ENCODE data around the gene LPAR3. TPM values are rescaled to one million over a fixed set of nuclear protein-coding genes. Genes with fewer than 3 reads are reported as not detected.
A peak's percentile ranks its signal among the peaks of the same experiment; 100 is the strongest.

LPAR3 gene
- total RNA-seq, 8 experiments from 2014 or later = 0.11 to 0.76 (median 0.45) TPM; not detected in 2

- ATAC-seq (replicated peaks in 6 of 8) = no peak
- Histone ChIP-seq H3K4me1 (replicated peaks in 1 of 2) (no peaks in the 10 kb centered on the region), H3K4me3 (no peak overlapping the region), H3K27ac (no peak overlapping the region)
- in situ Hi-C loops (cut with MboI; ENCODE audit: low pct_unique_long_range_greater_than_20kb in 2 of 9, low sequenced_read_pairs in 9 of 9, unreplicated experiment in 9 of 9) = no loop called here
- WGBS, 10 experiments = 33 to 94% (median 79%) methylated on average over 1 to 3 of the region's 3 CpGs
Measured at GRCh38 chr1:84827976-84828375, 65.0 kb downstream of the LPAR3 start.

- Histone ChIP-seq H3K4me1 (replicated peaks in 1 of 2) (no peaks in the 10 kb centered on the region), H3K27ac (no peak overlapping the region), H3K4me3 (no peak overlapping the region)
- peak in 1 of 8 experiments; percentile 58 for ATAC-seq (replicated peaks in 6 of 8)
- in situ Hi-C loops (cut with MboI; ENCODE audit: low pct_unique_long_range_greater_than_20kb in 2 of 9, low sequenced_read_pairs in 9 of 9, unreplicated experiment in 9 of 9) = no loop called here
- 0 to 100% (median 50%) methylated on average over 1 to 3 of the region's 3 CpGs; no CpG with 5 or more reads in 3 of the 10 experiments for WGBS, 10 experiments
Measured at GRCh38 chr1:84827555-84827954, 65.5 kb downstream of the LPAR3 start.

- WGBS, 10 experiments = 64 to 100% (median 91%) methylated on average over 1 to 3 of the region's 3 CpGs; no CpG with 5 or more reads in 2 of the 10 experiments
- no peak for ATAC-seq (replicated peaks in 6 of 8)
- in situ Hi-C loops (cut with MboI; ENCODE audit: low pct_unique_long_range_greater_than_20kb in 2 of 9, low sequenced_read_pairs in 9 of 9, unreplicated experiment in 9 of 9) = no loop called here
Measured at GRCh38 chr1:84825161-84825560, 67.8 kb downstream of the LPAR3 start.

GRCh38 chr1:84823991-84824390 is 69.0 kb downstream of the LPAR3 start:
- WGBS, 10 experiments = 50 to 100% (median 100%) methylated on average over 1 of the region's 1 CpG; no CpG with 5 or more reads in 5 of the 10 experiments

More at GRCh38 chr1:84825161-84825560, 67.8 kb downstream of the LPAR3 start:
- H3K4me1 ChIP-seq (replicated peaks in 1 of 2) = no peaks in the 10 kb centered on the region
- H3K4me3 ChIP-seq = no peak overlapping the region
- no peak overlapping the region for H3K27ac ChIP-seq

GRCh38 chr1:84823511-84823910 is 69.5 kb downstream of the LPAR3 start:
- Histone ChIP-seq H3K4me1 (replicated peaks in 1 of 2) (no peaks in the 10 kb centered on the region), H3K4me3 (no peak overlapping the region), H3K27ac (no peak overlapping the region)
- in situ Hi-C loops (cut with MboI; ENCODE audit: low pct_unique_long_range_greater_than_20kb in 2 of 9, low sequenced_read_pairs in 9 of 9, unreplicated experiment in 9 of 9) = no loop called here
- peak in 1 of 8 experiments; percentile 42 for ATAC-seq (replicated peaks in 6 of 8)

More at GRCh38 chr1:84823991-84824390, 69.0 kb downstream of the LPAR3 start:
- Histone ChIP-seq H3K27ac (no peak overlapping the region), H3K4me3 (no peak overlapping the region), H3K4me1 (replicated peaks in 1 of 2) (no peaks in the 10 kb centered on the region)
- in situ Hi-C loops (cut with MboI; ENCODE audit: low pct_unique_long_range_greater_than_20kb in 2 of 9, low sequenced_read_pairs in 9 of 9, unreplicated experiment in 9 of 9) = no loop called here
- no peak for ATAC-seq (replicated peaks in 6 of 8)

GRCh38 chr1:84810343-84810742 is 82.7 kb downstream of the LPAR3 start:
- Histone ChIP-seq H3K4me3 (no peak overlapping the region), H3K4me1 (replicated peaks in 1 of 2) (no peaks in the 10 kb centered on the region), H3K27ac (no peak overlapping the region)
- 81 to 100% (median 90%) methylated on average over 3 to 9 of the region's 9 CpGs; no CpG with 5 or more reads in 2 of the 10 experiments for WGBS, 10 experiments
- in situ Hi-C loops (cut with MboI; ENCODE audit: low pct_unique_long_range_greater_than_20kb in 2 of 9, low sequenced_read_pairs in 9 of 9, unreplicated experiment in 9 of 9) = no loop called here
- no peak for ATAC-seq (replicated peaks in 6 of 8)

GRCh38 chr1:84809023-84809422 is 84.0 kb downstream of the LPAR3 start:
- no peak for ATAC-seq (replicated peaks in 6 of 8)
- H3K4me3 ChIP-seq = no peak overlapping the region
- H3K27ac ChIP-seq = no peak overlapping the region
- in situ Hi-C loops (cut with MboI; ENCODE audit: low pct_unique_long_range_greater_than_20kb in 2 of 9, low sequenced_read_pairs in 9 of 9, unreplicated experiment in 9 of 9) = no loop called here
- peaks cover 0 to under 1% of the 10 kb centered on the region in 2 donors for H3K4me1 ChIP-seq (replicated peaks in 1 of 2)
- WGBS, 10 experiments = 24 to 100% (median 93%) methylated on average over 2 to 3 of the region's 3 CpGs; no CpG with 5 or more reads in 1 of the 10 experiments

GRCh38 chr1:84803604-84804003 is 89.4 kb downstream of the LPAR3 start:
- in situ Hi-C loops (cut with MboI; ENCODE audit: low pct_unique_long_range_greater_than_20kb in 2 of 9, low sequenced_read_pairs in 9 of 9, unreplicated experiment in 9 of 9) = no loop called here
- no peak for ATAC-seq (replicated peaks in 6 of 8)
- WGBS, 10 experiments = 60 to 100% (median 85%) methylated on average over 1 of the region's 1 CpG; no CpG with 5 or more reads in 2 of the 10 experiments
- Histone ChIP-seq H3K4me1 (replicated peaks in 1 of 2) (peaks cover 2 to 22% of the 10 kb centered on the region in 2 donors), H3K27ac (no peak overlapping the region), H3K4me3 (no peak overlapping the region)

GRCh38 chr1:84802567-84803232 is 90.3 kb downstream of the LPAR3 start:
- 56 to 92% (median 85%) methylated on average over 1 of the region's 1 CpG; no CpG with 5 or more reads in 4 of the 10 experiments for WGBS, 10 experiments
- Histone ChIP-seq H3K27ac (no peak overlapping the region), H3K4me3 (no peak overlapping the region), H3K4me1 (replicated peaks in 1 of 2) (peaks cover 2 to 22% of the 10 kb centered on the region in 2 donors)
- peak in 5 of 8 experiments; percentile 37 to 90 (median 78) for ATAC-seq (replicated peaks in 6 of 8)
- in situ Hi-C loops (cut with MboI; ENCODE audit: low pct_unique_long_range_greater_than_20kb in 2 of 9, low sequenced_read_pairs in 9 of 9, unreplicated experiment in 9 of 9) = no loop called here

GRCh38 chr1:84800090-84801073 is 92.6 kb downstream of the LPAR3 start:
- no peak for ATAC-seq (replicated peaks in 6 of 8)
- no peak overlapping the region for H3K4me3 ChIP-seq
- H3K27ac ChIP-seq = no peak overlapping the region
- peaks cover 2 to 22% of the 10 kb centered on the region in 2 donors for H3K4me1 ChIP-seq (replicated peaks in 1 of 2)
- in situ Hi-C loops (cut with MboI; ENCODE audit: low pct_unique_long_range_greater_than_20kb in 2 of 9, low sequenced_read_pairs in 9 of 9, unreplicated experiment in 9 of 9) = no loop called here
- WGBS, 10 experiments = 44 to 100% (median 86%) methylated on average over 2 to 7 of the region's 7 CpGs

- Histone ChIP-seq H3K27ac (no peak overlapping the region), H3K4me1 (replicated peaks in 1 of 2) (peaks cover 0 to 7% of the 10 kb centered on the region in 2 donors), H3K4me3 (no peak overlapping the region)
- WGBS, 10 experiments = 0 to 100% (median 90%) methylated on average over 1 to 3 of the region's 3 CpGs; no CpG with 5 or more reads in 5 of the 10 experiments
- no peak for ATAC-seq (replicated peaks in 6 of 8)
- in situ Hi-C loops (cut with MboI; ENCODE audit: low pct_unique_long_range_greater_than_20kb in 2 of 9, low sequenced_read_pairs in 9 of 9, unreplicated experiment in 9 of 9) = no loop called here
Measured at GRCh38 chr1:84797603-84798002, 95.4 kb downstream of the LPAR3 start.

GRCh38 chr1:84795966-84796600 is 96.9 kb downstream of the LPAR3 start:
- in situ Hi-C loops (cut with MboI; ENCODE audit: low pct_unique_long_range_greater_than_20kb in 2 of 9, low sequenced_read_pairs in 9 of 9, unreplicated experiment in 9 of 9) = no loop called here
- Histone ChIP-seq H3K27ac (no peak overlapping the region), H3K4me3 (no peak overlapping the region), H3K4me1 (replicated peaks in 1 of 2) (no peaks in the 10 kb centered on the region)
- ATAC-seq (replicated peaks in 6 of 8) = no peak
- 60 to 94% (median 81%) methylated on average over 2 to 9 of the region's 9 CpGs for WGBS, 10 experiments

GRCh38 chr1:84795213-84795612 is 97.8 kb downstream of the LPAR3 start:
- in situ Hi-C loops (cut with MboI; ENCODE audit: low pct_unique_long_range_greater_than_20kb in 2 of 9, low sequenced_read_pairs in 9 of 9, unreplicated experiment in 9 of 9) = no loop called here
- H3K4me1 ChIP-seq (replicated peaks in 1 of 2) = no peaks in the 10 kb centered on the region
- 0 to 100% (median 88%) methylated on average over 1 to 2 of the region's 2 CpGs; no CpG with 5 or more reads in 2 of the 10 experiments for WGBS, 10 experiments
- H3K4me3 ChIP-seq = no peak overlapping the region
- H3K27ac ChIP-seq = no peak overlapping the region
- no peak for ATAC-seq (replicated peaks in 6 of 8)
